Effector CD8-positive, alpha-beta T cell (primary cell): ENCODE measurements around the gene ATP9B.
"Not testable (repeated sequence)": the region's sequence is repeated elsewhere in the genome, so short reads cannot be mapped to it uniquely, and the experiment has no call there.

ENCODE experiments used
- DNase-seq: peaks from one replicate; lab custom pipeline; 2025; lab: John Stamatoyannopoulos, UW

ATP9B gene

DNA sequence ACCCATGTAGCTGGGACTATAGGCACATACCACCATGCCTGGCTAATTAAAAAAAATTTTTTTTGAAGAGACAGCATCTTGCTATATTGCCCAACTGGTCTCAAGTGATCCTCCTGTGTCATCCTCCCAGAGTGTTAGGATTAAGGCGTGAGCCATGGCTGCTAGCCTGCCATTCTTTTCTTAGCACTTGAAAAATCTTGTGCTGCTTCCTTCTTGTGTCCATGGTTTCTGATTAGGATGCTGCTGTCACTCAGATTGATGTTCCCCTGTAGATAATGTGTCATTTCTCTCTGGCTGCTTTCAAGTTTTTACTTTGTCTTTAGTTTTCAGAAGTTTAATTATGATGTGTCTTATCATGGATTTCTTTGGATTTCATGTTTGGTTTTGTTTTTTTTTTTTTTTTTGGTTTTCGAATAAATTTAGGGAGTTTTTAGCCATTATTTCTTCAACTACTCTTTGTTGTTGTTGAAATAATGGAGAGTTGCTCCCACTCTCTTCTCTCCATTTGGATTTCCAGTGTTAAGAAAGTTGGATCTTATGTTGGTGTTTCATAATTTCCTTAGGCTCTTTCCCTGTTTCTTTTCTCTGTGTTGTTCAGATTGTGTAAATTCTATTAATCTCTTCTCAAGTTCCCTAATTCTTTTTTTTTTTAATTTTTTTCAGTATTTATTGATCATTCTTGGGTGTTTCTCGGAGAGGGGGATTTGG lies 2.5 kb downstream of the ATP9B start:
- no peak for DNase-seq

DNA sequence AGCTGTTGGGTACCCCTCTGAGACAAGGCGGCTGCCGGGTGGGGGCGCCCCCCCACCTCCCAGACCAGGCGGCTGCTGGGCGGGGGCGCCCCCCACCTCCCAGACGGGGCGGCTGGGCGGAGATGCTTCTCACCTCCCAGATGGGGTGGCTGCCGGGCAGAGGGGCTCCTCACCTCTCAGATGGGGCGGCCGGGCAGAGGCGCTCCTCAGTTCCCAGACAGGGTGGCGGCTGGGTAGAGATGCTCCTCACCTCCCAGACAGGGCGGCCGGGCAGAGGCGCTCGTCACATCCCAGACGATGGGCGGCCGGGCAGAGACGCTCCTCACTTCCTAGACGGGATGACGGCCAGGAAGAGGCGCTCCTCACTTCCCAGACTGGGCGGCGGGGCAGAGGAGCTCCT lies 3.5 kb downstream of the ATP9B start:
- DNase-seq: not testable (repeated sequence)

GRCh38 chr18:79077181-79077580 lies 8.0 kb downstream of the ATP9B start:
- no peak for DNase-seq

GRCh38 chr18:79078791-79079190 lies 9.6 kb downstream of the ATP9B start:
- not testable (repeated sequence) for DNase-seq

DNA sequence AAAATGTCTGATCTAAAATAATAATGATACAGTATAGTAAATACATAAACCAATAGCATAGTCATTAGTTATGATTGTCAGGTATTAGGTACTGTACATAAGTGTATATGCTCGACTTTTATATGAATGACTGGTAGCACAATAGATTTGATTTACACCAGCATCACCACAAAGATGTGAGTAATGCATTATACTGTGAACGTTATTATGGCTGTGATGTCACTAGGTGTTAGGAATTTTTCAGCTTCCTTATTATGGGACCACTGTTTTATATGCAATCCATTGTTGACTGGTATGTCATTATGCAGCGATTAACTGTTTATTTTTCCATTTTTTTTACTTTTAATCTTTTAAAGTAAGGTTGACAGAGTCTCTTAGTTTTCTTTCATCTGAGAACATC lies 23.7 kb downstream of the ATP9B start:
- DNase-seq: no peak

GRCh38 chr18:79093986-79094385 lies 24.8 kb downstream of the ATP9B start:
- DNase-seq: no peak

GRCh38 chr18:79095216-79095615 lies 26.0 kb downstream of the ATP9B start:
- no peak for DNase-seq

DNA sequence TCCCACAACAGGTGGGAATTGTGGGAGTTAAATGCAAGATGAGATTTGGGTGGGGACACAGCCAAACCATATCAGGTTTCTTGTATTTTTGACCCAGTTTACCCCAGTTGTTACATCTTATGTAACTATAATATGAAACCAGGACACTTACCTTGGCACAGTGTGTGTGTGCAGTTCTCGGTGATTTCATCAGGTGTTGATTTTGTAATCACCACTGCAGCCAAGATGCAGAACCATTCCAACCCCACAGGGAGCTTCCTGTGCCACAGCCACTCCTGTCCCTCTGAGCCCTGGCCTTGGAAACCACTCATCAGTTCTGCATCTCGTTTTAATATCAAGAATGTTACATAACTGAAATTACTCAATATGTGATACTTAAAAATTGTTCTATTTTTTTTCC lies 31.8 kb downstream of the ATP9B start:
- no peak for DNase-seq

GRCh38 chr18:79102886-79103285 lies 33.7 kb downstream of the ATP9B start:
- no peak for DNase-seq

DNA sequence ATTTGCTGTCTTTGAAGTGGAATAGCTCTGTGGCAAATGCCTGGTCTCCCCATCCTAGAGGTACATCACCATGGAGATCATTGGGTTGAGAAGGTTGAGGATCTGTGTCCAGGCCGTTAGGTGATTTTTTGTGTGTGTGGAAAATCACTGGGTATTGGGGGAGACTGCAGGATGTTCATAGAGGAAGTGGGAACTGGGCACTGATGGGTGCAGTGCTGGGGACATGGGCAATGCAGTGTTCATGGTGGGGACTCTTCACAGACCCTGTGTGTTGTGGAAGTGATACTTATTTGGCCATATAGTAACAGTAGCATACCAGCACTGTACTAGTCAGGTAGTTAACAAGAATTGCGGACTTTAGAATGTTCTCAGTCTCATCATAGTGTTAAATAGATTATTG lies 34.9 kb downstream of the ATP9B start:
- no peak for DNase-seq

DNA sequence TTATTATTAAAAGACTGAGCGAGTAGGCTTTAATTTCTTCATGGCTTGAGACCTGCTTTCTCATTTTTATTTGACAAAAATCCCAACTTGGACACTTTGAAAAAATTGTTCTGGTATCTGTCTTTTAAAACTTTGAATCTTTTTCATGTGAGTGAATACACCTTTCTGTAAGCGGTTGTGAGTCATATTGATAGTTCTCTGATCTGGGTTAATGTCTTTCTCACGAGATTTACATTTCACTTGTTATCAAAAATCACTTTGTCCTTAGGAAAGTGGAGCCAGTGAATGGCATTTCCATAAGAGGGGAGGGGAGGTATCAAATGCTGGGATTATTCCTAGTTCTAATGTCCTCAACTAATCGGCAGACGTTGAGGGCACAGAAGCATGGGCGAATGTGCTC lies 36.3 kb downstream of the ATP9B start:
- DNase-seq: no peak

GRCh38 chr18:79106084-79106483 lies 36.9 kb downstream of the ATP9B start:
- DNase-seq: no peak

- DNase-seq: no peak
Measured at GRCh38 chr18:79107886-79108285, 38.7 kb downstream of the ATP9B start.

DNA sequence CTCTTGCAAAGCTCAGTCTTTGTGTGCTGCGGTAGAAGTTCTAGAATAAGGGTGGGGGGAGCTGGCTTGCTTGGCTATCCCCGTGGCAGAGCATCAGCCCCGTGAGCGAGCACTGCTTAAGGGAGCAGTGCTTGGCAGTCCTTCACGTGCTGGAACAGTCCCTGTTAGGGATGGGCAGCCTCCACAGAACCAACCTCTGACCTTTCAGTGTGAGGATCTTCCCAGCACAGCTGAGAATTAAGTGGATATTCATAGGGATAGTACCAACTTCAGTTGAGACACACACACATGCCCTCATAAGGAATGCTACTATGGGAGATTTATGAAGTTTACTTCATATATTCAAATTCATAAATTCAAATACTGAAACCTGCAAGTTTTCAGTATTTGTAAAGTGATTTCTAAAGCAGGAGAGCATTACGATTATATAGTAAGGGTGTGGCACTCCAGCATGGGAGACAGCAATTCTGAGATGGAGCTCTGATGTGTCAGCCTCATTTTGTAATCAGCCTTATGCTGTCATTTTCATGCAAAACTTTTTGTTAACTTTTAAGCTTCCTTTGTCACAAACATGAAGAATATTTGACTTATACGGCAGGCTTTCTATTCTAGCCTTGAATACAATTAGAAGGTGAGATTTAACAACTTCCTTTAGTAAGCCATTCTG lies 39.5 kb downstream of the ATP9B start:
- no peak for DNase-seq

DNA sequence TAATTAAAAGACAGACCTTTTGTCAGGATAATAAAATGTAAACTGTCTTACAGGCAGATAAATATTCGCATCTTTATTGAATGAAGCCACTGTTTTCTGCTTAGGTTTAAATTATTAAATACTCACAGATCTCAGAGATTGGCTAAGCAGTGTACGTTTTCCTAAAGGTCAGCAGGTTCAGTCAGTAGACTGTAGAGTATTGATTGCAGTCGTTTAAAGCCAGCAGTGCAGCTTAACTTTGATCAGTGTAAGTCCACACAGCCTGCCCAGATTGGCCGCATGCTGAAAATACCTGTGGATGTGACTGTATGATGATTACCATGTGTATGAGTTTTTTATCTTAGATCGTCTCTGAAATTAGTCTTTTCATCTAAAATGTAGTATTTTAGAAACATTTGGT lies 42.3 kb downstream of the ATP9B start:
- DNase-seq: no peak

DNA sequence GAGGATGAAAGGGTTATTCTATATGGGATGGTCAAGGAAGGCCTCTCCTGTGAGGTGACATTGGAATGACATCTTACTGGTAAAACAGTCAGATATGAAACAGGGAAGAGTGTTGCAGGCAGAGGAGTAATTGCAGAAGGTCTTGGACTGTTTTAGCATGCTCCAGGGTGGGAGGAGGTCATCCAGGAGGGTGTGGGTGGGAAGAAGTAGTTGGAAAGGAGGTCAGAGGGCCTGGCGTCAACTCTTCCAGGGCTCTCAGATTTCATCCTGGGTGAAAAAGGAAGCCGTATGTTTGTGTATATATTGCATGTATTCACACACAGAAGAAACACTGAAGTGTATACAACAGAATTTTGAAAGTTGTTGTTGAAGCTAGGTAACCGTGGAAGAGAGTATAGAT lies 48.2 kb downstream of the ATP9B start:
- DNase-seq: no peak

GRCh38 chr18:79117788-79118187 lies 48.6 kb downstream of the ATP9B start:
- DNase-seq: no peak

GRCh38 chr18:79118797-79119196 lies 49.6 kb downstream of the ATP9B start:
- DNase-seq: no peak

DNA sequence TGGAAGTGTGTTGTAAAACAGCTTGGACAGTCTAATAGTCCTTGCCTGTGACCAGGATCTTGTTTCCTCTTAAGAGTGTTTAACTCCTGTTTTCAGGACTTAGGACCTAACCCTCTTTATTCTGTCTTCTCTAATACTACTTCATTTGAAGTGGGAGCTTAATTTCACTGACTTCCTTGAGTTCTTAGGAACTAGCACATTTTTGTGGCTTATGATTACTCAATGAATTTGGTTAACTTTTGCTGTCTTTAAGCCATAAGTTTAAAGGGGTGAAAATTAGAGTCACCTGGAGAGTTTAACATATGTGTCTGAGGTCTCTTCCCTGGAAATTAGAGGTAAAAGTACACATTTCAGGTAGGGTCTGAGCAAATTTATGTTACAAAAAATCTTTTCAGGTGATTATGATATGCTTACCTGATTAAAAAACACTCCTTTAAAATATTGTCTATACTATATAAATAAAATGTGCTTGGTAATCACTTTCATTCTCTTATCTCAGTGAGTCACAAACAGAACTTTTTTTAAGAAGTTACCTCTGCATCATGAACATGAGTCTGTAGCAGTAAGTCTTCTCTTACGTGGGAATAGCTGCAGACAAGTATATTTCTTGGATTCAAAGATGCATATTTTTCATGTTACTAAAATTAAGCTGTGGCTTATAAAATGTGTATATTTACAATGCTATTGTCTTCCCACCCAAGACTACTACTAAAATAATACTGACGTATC lies 52.7 kb downstream of the ATP9B start:
- no peak for DNase-seq

DNA sequence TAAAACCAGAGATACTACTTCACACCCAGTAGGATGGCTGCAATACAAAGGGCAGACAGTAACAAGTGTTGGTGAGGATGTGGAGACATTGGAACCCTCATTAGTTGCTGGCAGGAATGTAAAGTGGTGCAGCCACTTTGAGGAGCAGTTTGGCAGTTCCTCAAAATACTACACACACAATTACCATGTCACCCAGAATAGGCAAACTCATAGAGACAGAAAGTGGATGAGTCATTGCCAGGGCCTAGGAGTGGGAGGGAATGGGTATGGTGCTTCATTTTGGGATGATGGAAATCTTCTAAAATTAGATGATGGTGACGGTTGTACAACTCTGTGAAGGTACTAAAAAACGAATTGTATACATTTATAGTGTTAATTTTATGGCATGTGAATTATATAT lies 54.8 kb downstream of the ATP9B start:
- no peak for DNase-seq

DNA sequence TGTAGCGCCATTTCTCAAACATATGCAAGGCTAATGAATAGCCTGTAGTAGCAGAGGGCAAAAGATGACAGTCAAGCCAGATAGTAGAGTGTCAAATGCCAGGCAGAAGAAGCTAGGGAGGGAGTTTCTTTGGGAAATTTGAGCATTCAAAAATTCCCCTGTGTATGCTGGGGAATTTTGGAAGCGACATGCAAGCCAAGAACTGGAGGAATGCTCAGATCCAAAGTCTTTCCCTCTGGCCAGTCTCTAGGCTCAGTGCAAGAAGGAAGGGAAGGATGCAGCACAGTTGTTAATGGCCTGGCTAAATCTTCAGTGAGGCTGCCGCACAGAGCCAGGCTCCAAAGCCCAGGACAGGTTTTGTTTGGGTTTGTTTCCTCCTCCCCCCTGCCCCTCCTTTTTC lies 59.9 kb downstream of the ATP9B start:
- DNase-seq: no peak

GRCh38 chr18:79133724-79134123 lies 64.5 kb downstream of the ATP9B start:
- DNase-seq: no peak

- no peak for DNase-seq
Measured at GRCh38 chr18:79135924-79136323, 66.7 kb downstream of the ATP9B start.
